Measurements from ENCODE around the gene KRT79.

Gene KRT79

GRCh38 chr12:52781399-52782082 lies 52.6 kb downstream of the KRT79 start:
- H3K9ac ChIP-seq (ENCODE audit: low read length) = no peak overlapping the region
- no peaks in the 10 kb centered on the region for H3K36me3 ChIP-seq (ENCODE audit: control insufficient read depth, insufficient read depth, low read length)
- H3K27ac ChIP-seq (ENCODE audit: low read depth, low read length) = no peak overlapping the region
- no peaks in the 10 kb centered on the region for H3K27me3 ChIP-seq (ENCODE audit: control insufficient read depth, insufficient read depth, low read length)
- no peaks in the 10 kb centered on the region for H3K4me1 ChIP-seq (ENCODE audit: control insufficient read depth, insufficient read depth, low read length)
- H3K4me3 ChIP-seq (ENCODE audit: low read length) = no peak overlapping the region

- H3K36me3 ChIP-seq (ENCODE audit: control insufficient read depth, insufficient read depth, low read length) = no peaks in the 10 kb centered on the region
- no peak overlapping the region for H3K9ac ChIP-seq (ENCODE audit: low read length)
- H3K4me1 ChIP-seq (ENCODE audit: control insufficient read depth, insufficient read depth, low read length) = no peaks in the 10 kb centered on the region
- H3K27me3 ChIP-seq (ENCODE audit: control insufficient read depth, insufficient read depth, low read length) = no peaks in the 10 kb centered on the region
- H3K27ac ChIP-seq (ENCODE audit: low read depth, low read length) = no peak overlapping the region
- H3K4me3 ChIP-seq (ENCODE audit: low read length) = no peak overlapping the region
These were observed 54.2 kb downstream of the KRT79 start for GRCh38 chr12:52779914-52780313.

- Histone ChIP-seq H3K4me3 (ENCODE audit: low read length) (no peak overlapping the region), H3K27ac (ENCODE audit: low read depth, low read length) (no peak overlapping the region), H3K9ac (ENCODE audit: low read length) (no peak overlapping the region), H3K4me1 (ENCODE audit: control insufficient read depth, insufficient read depth, low read length) (no peaks in the 10 kb centered on the region), H3K27me3 (ENCODE audit: control insufficient read depth, insufficient read depth, low read length) (no peaks in the 10 kb centered on the region), H3K36me3 (ENCODE audit: control insufficient read depth, insufficient read depth, low read length) (no peaks in the 10 kb centered on the region)
These were observed 55.3 kb downstream of the KRT79 start for GRCh38 chr12:52778833-52779232.

- Histone ChIP-seq H3K4me3 (ENCODE audit: low read length) (no peak overlapping the region), H3K36me3 (ENCODE audit: control insufficient read depth, insufficient read depth, low read length) (no peaks in the 10 kb centered on the region), H3K4me1 (ENCODE audit: control insufficient read depth, insufficient read depth, low read length) (no peaks in the 10 kb centered on the region), H3K27me3 (ENCODE audit: control insufficient read depth, insufficient read depth, low read length) (peaks cover 2% of the 10 kb centered on the region), H3K27ac (ENCODE audit: low read depth, low read length) (no peak overlapping the region), H3K9ac (ENCODE audit: low read length) (no peak overlapping the region)
These were observed 56.5 kb downstream of the KRT79 start for GRCh38 chr12:52777566-52777965.

GRCh38 chr12:52776913-52777395 lies 57.2 kb downstream of the KRT79 start, which contains the start of gene KRT76:
TSS of gene KRT76 (minus strand) at chr12:52777345. CDS start at chr12:52777291, 54 bp downstream.
- Histone ChIP-seq H3K4me3 (ENCODE audit: low read length) (no peak within 1 kb of the TSS), H3K4me1 (ENCODE audit: control insufficient read depth, insufficient read depth, low read length) (no peaks in the 10 kb centered on the region), H3K27ac (ENCODE audit: low read depth, low read length) (no peak within 1 kb of the TSS), H3K36me3 (ENCODE audit: control insufficient read depth, insufficient read depth, low read length) (no peaks in the 10 kb centered on the region), H3K27me3 (ENCODE audit: control insufficient read depth, insufficient read depth, low read length) (peaks cover 3% of the 10 kb centered on the region), H3K9ac (ENCODE audit: low read length) (no peak within 1 kb of the TSS)

GRCh38 chr12:52776435-52776834 lies 57.7 kb downstream of the KRT79 start:
- Histone ChIP-seq H3K4me1 (ENCODE audit: control insufficient read depth, insufficient read depth, low read length) (no peaks in the 10 kb centered on the region), H3K27me3 (ENCODE audit: control insufficient read depth, insufficient read depth, low read length) (peaks cover 3% of the 10 kb centered on the region), H3K9ac (ENCODE audit: low read length) (no peak overlapping the region), H3K4me3 (ENCODE audit: low read length) (no peak overlapping the region), H3K27ac (ENCODE audit: low read depth, low read length) (no peak overlapping the region), H3K36me3 (ENCODE audit: control insufficient read depth, insufficient read depth, low read length) (no peaks in the 10 kb centered on the region)

GRCh38 chr12:52774629-52775250 lies 59.4 kb downstream of the KRT79 start:
- Histone ChIP-seq H3K27me3 (ENCODE audit: control insufficient read depth, insufficient read depth, low read length) (peaks cover 3% of the 10 kb centered on the region), H3K4me3 (ENCODE audit: low read length) (no peak overlapping the region), H3K27ac (ENCODE audit: low read depth, low read length) (no peak overlapping the region), H3K4me1 (ENCODE audit: control insufficient read depth, insufficient read depth, low read length) (no peaks in the 10 kb centered on the region), H3K36me3 (ENCODE audit: control insufficient read depth, insufficient read depth, low read length) (no peaks in the 10 kb centered on the region), H3K9ac (ENCODE audit: low read length) (no peak overlapping the region)

- H3K36me3 ChIP-seq (ENCODE audit: control insufficient read depth, insufficient read depth, low read length) = no peaks in the 10 kb centered on the region
- H3K4me3 ChIP-seq (ENCODE audit: low read length) = no peak overlapping the region
- no peaks in the 10 kb centered on the region for H3K4me1 ChIP-seq (ENCODE audit: control insufficient read depth, insufficient read depth, low read length)
- H3K27me3 ChIP-seq (ENCODE audit: control insufficient read depth, insufficient read depth, low read length) = peaks cover 3% of the 10 kb centered on the region
- H3K27ac ChIP-seq (ENCODE audit: low read depth, low read length) = no peak overlapping the region
- no peak overlapping the region for H3K9ac ChIP-seq (ENCODE audit: low read length)
These were observed 61.3 kb downstream of the KRT79 start for GRCh38 chr12:52772772-52773171.

- H3K27me3 ChIP-seq (ENCODE audit: control insufficient read depth, insufficient read depth, low read length) = peaks cover 3% of the 10 kb centered on the region
- H3K9ac ChIP-seq (ENCODE audit: low read length) = no peak overlapping the region
- H3K4me3 ChIP-seq (ENCODE audit: low read length) = no peak overlapping the region
- no peak overlapping the region for H3K27ac ChIP-seq (ENCODE audit: low read depth, low read length)
- H3K4me1 ChIP-seq (ENCODE audit: control insufficient read depth, insufficient read depth, low read length) = no peaks in the 10 kb centered on the region
- no peaks in the 10 kb centered on the region for H3K36me3 ChIP-seq (ENCODE audit: control insufficient read depth, insufficient read depth, low read length)
These were observed 61.9 kb downstream of the KRT79 start for GRCh38 chr12:52772188-52772587.

GRCh38 chr12:52771505-52771904 lies 62.6 kb downstream of the KRT79 start:
- Histone ChIP-seq H3K27ac (ENCODE audit: low read depth, low read length) (no peak overlapping the region), H3K27me3 (ENCODE audit: control insufficient read depth, insufficient read depth, low read length) (peaks cover 3% of the 10 kb centered on the region), H3K4me1 (ENCODE audit: control insufficient read depth, insufficient read depth, low read length) (no peaks in the 10 kb centered on the region), H3K36me3 (ENCODE audit: control insufficient read depth, insufficient read depth, low read length) (no peaks in the 10 kb centered on the region), H3K9ac (ENCODE audit: low read length) (no peak overlapping the region), H3K4me3 (ENCODE audit: low read length) (no peak overlapping the region)
